NCI-H69 (cell line): ENCODE results near the gene PTPRN2.
"Not testable (repeated sequence)": the region's sequence is repeated elsewhere in the genome, so short reads cannot be mapped to it uniquely, and the experiment has no call there.

ENCODE experiments used
- DNase-seq: peaks from one replicate; lab custom pipeline; 2025; lab: John Stamatoyannopoulos, UW

PTPRN2 gene

GRCh38 chr7:158443014-158443687 is 144.5 kb downstream of the PTPRN2 start:
- DNase-seq: no peak

- peak; percentile 53 for DNase-seq
Measured at GRCh38 chr7:158442260-158442659, 145.4 kb downstream of the PTPRN2 start.

DNA sequence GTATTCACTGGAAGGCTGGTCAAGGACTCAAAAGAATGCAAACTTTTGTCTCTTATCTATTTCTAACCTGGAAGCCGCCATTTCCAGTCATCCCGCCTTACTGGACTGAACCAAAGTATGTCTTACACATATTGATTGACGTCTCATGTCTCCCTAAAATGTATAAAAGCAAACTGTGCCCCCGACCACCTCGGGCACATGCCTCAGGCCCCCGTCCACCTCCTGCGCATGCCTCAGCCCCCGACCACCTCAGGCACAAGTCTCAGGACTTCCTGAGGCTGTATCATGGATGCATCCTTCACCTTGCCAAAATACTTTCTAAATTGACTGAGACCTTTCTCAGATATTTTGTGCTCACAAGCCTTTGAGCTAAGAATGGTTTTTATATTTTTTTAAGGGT is 148.6 kb downstream of the PTPRN2 start:
- no peak for DNase-seq

GRCh38 chr7:158432369-158433341 is 155.0 kb downstream of the PTPRN2 start:
- peak; percentile 98 for DNase-seq

- DNase-seq: peak; percentile 74
Measured at GRCh38 chr7:158431941-158432347, 155.7 kb downstream of the PTPRN2 start.

GRCh38 chr7:158431055-158431940 is 156.3 kb downstream of the PTPRN2 start:
- no peak for DNase-seq

DNA sequence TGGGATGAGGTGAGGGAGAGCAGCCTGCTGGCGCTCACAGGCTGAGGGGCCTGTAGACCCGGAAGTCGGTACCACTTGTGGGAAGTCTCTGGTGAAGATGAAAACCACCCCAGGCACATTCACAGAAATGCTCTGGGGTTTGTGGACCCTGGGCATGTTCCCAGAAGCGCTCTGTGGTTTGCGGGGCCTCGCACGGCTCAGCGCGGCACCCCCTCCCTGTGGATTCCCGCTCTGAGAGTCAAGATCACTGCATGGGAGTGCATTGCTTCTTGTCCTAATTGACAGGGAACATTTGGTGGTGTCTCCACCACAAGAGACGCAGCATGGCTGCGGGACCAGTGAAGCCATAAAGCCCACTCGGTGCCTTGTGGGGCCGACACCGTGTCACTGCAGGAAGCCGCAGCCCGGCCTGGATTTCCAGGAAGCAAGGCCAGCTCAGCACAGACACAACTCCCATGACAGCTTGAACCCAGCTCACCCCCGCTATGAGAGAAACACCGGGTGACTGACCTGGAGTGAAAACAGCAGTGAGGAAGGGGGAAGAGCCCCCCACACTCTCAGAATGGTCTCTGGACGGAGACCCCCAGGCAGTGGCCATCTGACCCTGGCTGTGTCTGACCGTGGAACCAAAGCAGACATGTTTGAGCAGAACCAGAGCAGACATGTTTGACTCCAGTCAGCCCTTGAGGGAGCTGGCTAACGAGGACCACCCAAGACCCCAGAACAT is 157.2 kb downstream of the PTPRN2 start:
- no peak for DNase-seq

DNA sequence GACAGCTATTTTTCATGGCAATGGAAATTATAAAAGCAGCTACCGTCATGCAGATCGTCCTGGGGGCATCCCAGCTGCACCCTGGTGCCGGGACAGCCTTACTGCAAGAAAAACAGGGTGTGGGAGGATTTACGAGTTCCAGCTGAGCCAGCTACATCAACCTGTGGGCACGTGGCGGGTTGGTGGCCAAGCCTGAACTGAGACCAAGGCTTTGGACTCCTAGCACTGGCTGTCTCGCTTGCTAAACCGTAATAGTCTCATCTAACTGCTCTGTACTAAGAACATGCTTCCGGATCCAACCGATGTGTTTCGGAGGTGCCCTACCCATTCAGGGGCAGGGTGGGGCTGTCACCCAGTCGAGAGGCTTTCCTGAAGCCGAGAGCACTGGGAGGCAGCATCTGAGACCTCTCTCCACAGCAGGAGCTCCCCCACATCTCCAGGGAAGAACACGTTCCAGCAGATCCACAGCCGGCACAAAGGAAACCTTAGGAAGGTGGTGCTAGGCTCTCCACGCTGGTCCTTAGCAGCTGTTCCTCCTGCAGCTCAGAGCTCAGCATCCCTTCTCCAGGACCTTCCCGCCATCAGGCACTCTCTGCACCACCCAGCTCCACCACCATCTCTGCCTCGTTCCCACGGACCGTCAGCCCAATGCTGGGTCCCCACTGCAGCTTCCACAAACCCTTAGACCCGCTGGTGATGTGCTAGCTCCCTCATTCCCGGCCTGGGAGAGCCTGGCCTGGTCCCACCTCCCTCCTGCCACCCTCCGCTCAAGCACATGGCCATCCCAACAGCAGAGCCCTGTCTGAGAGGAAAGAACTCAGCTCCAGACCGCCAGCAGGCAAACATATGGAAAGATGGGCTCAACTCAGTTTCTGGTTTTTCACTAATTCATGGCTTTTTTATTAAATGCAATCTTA is 158.5 kb downstream of the PTPRN2 start:
- DNase-seq: no peak

- no peak for DNase-seq
Measured at GRCh38 chr7:158428131-158428836, 159.3 kb downstream of the PTPRN2 start.

DNA sequence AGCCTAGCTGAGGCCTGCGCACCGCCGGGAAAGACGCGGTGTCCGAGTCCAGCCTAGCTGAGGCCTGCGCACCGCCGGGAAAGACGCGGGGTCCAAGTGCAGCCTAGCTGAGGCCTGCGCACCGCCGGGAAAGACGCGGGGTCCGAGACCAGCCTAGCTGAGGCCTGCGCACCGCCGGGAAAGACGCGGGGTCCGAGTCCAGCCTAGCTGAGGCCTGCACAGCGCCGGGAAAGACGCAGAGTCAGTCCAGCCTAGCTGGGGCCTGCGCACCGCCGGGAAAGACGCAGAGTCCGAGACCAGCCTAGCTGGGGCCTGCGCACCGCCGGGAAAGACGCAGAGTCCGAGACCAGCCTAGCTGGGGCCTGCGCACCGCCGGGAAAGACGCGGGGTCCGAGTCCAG is 161.9 kb downstream of the PTPRN2 start:
- not testable (repeated sequence) for DNase-seq

DNA sequence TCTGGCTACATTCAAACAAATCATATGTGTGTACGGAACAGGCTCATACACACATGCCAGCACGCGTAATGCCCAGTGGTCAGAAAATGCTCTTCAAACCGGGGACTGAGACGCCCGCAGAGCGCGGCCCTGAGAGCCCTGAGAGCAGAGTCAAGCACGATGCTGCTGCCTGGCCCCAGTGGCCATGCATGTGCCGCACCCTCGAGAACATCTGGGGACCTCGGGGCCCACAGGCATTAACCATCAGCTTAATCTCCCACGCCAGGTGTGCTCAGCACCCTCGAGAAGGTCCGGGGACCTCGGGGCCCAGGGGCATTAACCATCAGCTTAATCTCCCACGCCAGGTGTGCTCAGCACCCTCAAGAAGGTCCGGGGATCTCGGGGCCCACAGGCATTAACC is 163.1 kb downstream of the PTPRN2 start:
- DNase-seq: no peak

- no peak for DNase-seq
Measured at GRCh38 chr7:158424011-158424410, 163.6 kb downstream of the PTPRN2 start.

GRCh38 chr7:158422887-158423560 is 164.6 kb downstream of the PTPRN2 start:
- no peak for DNase-seq

GRCh38 chr7:158422196-158422886 is 165.3 kb downstream of the PTPRN2 start:
- DNase-seq: no peak

DNA sequence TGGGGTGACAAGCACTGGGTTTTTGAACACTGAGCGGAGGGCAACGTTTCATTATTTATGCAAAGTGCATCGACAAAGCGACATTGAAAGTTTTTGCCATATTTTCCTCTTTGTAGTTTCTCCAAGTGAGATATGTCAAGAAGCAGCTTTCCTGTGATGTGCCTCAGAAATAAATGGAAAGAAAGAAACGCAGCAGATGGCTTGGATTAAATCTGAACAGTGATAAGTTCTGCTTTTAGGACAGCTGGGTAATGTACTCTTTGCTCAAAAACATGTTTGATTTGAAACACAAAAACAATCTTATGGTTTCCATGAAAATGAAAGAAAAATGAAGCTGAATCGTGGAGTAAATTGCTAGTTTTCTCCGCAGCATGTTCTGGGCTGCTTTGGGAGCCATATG is 166.3 kb downstream of the PTPRN2 start:
- DNase-seq: no peak

DNA sequence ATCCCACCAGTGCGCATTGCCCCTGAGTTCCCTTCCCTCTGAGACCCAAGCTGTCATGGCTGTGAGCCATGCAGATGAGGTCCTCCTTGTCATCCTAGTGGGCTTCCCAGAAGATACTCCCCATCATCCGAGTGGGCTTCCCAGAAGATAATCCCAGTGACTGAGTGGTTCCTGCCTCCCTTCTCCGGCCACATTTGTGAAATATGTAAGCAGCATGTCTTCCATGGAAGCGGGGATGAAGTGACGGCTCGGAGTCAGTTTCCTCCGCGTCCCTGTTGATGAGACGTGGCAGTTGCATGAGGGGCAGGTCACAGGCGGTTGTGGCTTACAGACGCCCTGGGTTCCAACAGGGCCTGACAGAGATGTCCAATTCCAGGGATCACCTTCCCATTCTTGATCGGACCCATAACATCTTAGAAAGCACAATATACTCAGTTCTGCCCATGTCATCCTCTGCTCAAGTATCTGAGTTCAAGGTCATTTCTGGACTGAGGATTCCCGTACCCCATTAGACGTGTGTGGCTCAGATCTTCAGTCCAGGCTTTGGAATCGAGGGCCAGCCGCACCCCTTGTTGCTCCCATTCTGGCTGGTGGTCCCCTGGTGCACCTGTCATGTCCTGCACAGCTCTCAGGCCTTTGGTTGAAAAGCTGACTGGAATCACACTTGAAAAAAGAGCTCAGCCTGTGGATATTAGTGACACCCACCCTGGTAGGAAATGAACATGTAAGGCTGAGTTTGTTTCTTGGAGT is 166.9 kb downstream of the PTPRN2 start:
- DNase-seq: no peak

DNA sequence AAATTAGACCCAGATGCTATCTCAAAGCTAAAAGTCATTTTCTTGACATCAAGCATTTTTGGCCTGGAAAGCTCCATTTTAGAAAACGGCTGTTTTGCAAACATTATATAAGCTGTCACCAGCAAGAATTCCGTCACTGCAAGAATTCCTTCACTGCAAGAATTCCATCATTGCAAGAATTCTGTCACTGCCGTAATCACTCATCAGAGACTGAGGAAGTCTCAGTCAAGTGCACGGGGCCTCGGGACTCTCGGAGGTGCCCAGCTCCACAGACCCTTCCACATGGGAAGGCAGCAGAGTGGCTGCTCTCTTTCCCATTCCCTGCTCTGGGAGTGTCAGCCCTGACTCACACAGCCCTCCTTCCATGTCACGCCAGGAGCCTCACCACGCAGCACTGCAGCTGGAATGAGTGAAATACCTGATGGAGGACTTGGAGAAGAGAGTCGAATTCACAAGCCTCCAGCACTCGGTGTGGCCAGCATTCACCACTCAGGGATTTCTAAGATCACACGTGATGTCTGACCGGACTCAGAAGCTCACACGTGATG is 168.3 kb downstream of the PTPRN2 start:
- DNase-seq: no peak
